ENCODE results near the gene THAP3. TPM values are rescaled to one million over a fixed set of nuclear protein-coding genes. Genes with fewer than 3 reads are reported as not detected.

Gene THAP3
- total RNA-seq, 1 experiment from 2014 or later: 54.6 TPM

DNA sequence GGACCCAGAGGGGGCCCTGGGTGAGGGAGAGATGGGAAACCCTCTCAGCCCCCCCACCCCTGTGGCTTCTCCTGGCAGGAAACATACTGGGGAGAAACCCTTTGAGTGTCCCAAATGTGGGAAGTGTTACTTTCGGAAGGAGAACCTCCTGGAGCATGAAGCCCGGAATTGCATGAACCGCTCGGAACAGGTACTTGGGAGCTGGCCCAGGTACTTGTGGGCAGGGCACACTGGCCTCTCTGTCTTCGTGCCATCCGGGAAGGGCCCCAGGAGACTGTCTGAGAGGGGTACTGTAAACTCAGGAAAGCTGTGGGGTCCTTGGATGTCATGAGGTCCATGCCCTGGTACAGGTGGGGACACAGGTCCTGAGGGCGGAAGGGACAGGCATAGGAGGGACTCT, 38.8 kb upstream of the THAP3 start:
- no peak overlapping the region for H3K9ac ChIP-seq (ENCODE audit: low read length)
- no peak overlapping the region for H3K27ac ChIP-seq (ENCODE audit: low read length)
- no peaks in the 10 kb centered on the region for H3K27me3 ChIP-seq (ENCODE audit: low read length)
- H3K79me2 ChIP-seq (ENCODE audit: low read length): peaks cover 25% of the 10 kb centered on the region
- no peaks in the 10 kb centered on the region for H3F3A ChIP-seq (ENCODE audit: low read length, unreplicated experiment)
- DNase-seq: no peak
- POLR2A ChIA-PET (ENCODE audit: unreplicated experiment): no interaction called here
- ATAC-seq: no peak
- peaks cover 28% of the 10 kb centered on the region for H3K4me1 ChIP-seq (ENCODE audit: insufficient read depth, low read length)
- TF ChIP-seq, protein P1, sequence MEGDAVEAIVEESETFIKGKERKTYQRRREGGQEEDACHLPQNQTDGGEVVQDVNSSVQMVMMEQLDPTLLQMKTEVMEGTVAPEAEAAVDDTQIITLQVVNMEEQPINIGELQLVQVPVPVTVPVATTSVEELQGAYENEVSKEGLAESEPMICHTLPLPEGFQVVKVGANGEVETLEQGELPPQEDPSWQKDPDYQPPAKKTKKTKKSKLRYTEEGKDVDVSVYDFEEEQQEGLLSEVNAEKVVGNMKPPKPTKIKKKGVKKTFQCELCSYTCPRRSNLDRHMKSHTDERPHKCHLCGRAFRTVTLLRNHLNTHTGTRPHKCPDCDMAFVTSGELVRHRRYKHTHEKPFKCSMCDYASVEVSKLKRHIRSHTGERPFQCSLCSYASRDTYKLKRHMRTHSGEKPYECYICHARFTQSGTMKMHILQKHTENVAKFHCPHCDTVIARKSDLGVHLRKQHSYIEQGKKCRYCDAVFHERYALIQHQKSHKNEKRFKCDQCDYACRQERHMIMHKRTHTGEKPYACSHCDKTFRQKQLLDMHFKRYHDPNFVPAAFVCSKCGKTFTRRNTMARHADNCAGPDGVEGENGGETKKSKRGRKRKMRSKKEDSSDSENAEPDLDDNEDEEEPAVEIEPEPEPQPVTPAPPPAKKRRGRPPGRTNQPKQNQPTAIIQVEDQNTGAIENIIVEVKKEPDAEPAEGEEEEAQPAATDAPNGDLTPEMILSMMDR (conservative IDR thresholded peaks at IDR 0.05; ENCODE audit: low read depth, low read length): no peak
- TF ChIP-seq EZH2phosphoT487 (IDR thresholded peaks at IDR 0.05; ENCODE audit: borderline replicate concordance, low read length) (no peak), EZH2 (IDR thresholded peaks at IDR 0.05; ENCODE audit: low read length, unreplicated experiment) (no peak)
- H2AFZ ChIP-seq (ENCODE audit: low read length): no peak overlapping the region
- H3K4me2 ChIP-seq (ENCODE audit: low read length): no peak overlapping the region
- BruUV-seq (replicated peaks): no TSS peak
- intact Hi-C loops (cut with micrococcal nuclease): no loop called here
- peaks cover 5% of the 10 kb centered on the region; the same call in 1 of the 2 replicates for H4K20me1 ChIP-seq (ENCODE audit: low read length)
- peaks cover 19% of the 10 kb centered on the region; the same call in 1 of the 2 replicates for H3K36me3 ChIP-seq (ENCODE audit: low read depth, low read length)
- no peaks in the 10 kb centered on the region for H3K9me3 ChIP-seq (ENCODE audit: low read length)
- H3K4me3 ChIP-seq (ENCODE audit: low read length): no peak overlapping the region
- no peaks in the 10 kb centered on the region for H3K9me2 ChIP-seq (replicated peaks; ENCODE audit: low read length)
- CTCF ChIA-PET: no interaction called here

DNA sequence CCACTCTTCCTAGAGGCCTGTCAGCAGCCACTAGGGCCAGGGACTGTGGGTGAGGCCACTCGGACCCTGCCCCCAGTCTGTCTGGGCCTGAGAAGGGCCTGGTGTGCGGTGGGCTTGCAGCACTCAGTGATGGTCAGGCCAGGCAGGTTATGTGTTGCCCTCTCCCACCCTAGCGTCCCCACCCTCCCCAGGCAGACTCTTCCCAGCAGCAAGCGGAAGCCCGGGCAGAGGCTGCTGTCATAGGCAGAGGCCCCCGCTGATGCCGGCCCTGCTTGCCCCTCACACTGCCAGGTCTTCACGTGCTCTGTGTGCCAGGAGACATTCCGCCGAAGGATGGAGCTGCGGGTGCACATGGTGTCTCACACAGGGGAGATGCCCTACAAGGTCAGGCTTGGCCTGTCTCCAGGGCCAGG, 38.3 kb upstream of the THAP3 start:
- Histone ChIP-seq H3K27me3 (ENCODE audit: low read length) (no peaks in the 10 kb centered on the region), H3K27ac (ENCODE audit: low read length) (no peak overlapping the region), H3K4me1 (ENCODE audit: insufficient read depth, low read length) (peaks cover 22% of the 10 kb centered on the region), H3K4me2 (ENCODE audit: low read length) (no peak overlapping the region), H3F3A (ENCODE audit: low read length, unreplicated experiment) (no peaks in the 10 kb centered on the region), H3K9ac (ENCODE audit: low read length) (no peak overlapping the region), H3K4me3 (ENCODE audit: low read length) (no peak overlapping the region), H4K20me1 (ENCODE audit: low read length) (peaks cover 11% of the 10 kb centered on the region; the same call in 1 of the 2 replicates), H3K79me2 (ENCODE audit: low read length) (peaks cover 19% of the 10 kb centered on the region), H3K9me2 (replicated peaks; ENCODE audit: low read length) (no peaks in the 10 kb centered on the region), H3K36me3 (ENCODE audit: low read depth, low read length) (peaks cover 20% of the 10 kb centered on the region; the same call in 1 of the 2 replicates), H3K9me3 (ENCODE audit: low read length) (no peaks in the 10 kb centered on the region), H2AFZ (ENCODE audit: low read length) (no peak overlapping the region)
- intact Hi-C loops (cut with micrococcal nuclease): no loop called here
- no TSS peak for BruUV-seq (replicated peaks)
- TF ChIP-seq EZH2phosphoT487 (IDR thresholded peaks at IDR 0.05; ENCODE audit: borderline replicate concordance, low read length) (no peak), EZH2 (IDR thresholded peaks at IDR 0.05; ENCODE audit: low read length, unreplicated experiment) (no peak)
- TF ChIP-seq, protein P1 (conservative IDR thresholded peaks at IDR 0.05; ENCODE audit: low read depth, low read length): no peak
- POLR2A ChIA-PET (ENCODE audit: unreplicated experiment): no interaction called here
- no peak for ATAC-seq
- DNase-seq: no peak
- CTCF ChIA-PET: no interaction called here

DNA sequence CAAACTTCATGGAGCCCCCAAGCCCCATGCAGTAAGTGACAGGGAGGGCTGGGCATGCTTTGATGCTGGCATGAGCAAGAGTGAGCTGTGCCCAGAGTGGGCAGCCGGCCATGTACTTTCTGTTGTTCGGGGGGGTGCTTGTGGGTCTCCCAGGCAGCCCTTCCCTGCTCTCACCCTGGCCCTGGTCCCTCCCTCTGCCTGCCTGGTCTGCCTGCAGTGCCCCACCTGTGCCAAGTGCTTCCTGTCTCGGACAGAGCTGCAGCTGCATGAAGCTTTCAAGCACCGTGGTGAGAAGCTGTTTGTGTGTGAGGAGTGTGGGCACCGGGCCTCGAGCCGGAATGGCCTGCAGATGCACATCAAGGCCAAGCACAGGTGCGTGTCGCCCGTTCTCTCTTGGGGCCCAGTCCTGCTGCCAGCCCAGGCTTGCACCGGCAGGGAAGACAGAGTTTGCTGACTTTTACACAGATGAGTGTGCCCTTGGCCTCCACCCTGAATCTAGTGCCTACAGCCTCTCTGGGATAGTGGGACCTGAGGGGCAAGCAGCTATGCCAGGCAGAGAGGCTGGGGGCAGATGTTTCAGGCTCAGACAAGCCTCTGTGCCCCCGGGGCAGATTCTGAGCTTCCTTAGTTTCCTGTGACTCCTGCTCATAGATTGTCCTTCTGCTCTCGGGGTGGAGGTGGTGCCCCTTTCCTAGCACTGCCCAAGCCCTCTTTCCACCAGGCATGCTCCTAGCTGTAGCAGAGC, 37.2 kb upstream of the THAP3 start:
- H2AFZ ChIP-seq (ENCODE audit: low read length): no peak overlapping the region
- POLR2A ChIA-PET (ENCODE audit: unreplicated experiment): interaction anchor here (0.8 kb wide), 1 partner anchor 9 kb away, joined by 3 read pairs; no protein-coding TSS in a partner anchor
- H3K9me3 ChIP-seq (ENCODE audit: low read length): no peaks in the 10 kb centered on the region
- H3F3A ChIP-seq (ENCODE audit: low read length, unreplicated experiment): no peaks in the 10 kb centered on the region
- DNase-seq (peak; percentile 60), ATAC-seq (peak; percentile 71)
- no peak overlapping the region for H3K4me2 ChIP-seq (ENCODE audit: low read length)
- no peaks in the 10 kb centered on the region for H3K27me3 ChIP-seq (ENCODE audit: low read length)
- TF ChIP-seq EZH2phosphoT487 (IDR thresholded peaks at IDR 0.05; ENCODE audit: borderline replicate concordance, low read length) (no peak), EZH2 (IDR thresholded peaks at IDR 0.05; ENCODE audit: low read length, unreplicated experiment) (no peak)
- TF ChIP-seq, protein P1 (conservative IDR thresholded peaks at IDR 0.05; ENCODE audit: low read depth, low read length): no peak
- H3K4me1 ChIP-seq (ENCODE audit: insufficient read depth, low read length): peaks cover 12% of the 10 kb centered on the region
- no peak overlapping the region for H3K9ac ChIP-seq (ENCODE audit: low read length)
- no TSS peak for BruUV-seq (replicated peaks)
- H3K4me3 ChIP-seq (ENCODE audit: low read length): no peak overlapping the region
- H3K27ac ChIP-seq (ENCODE audit: low read length): no peak overlapping the region
- CTCF ChIA-PET: interaction anchor here (0.9 kb wide), 2 partner anchors 33 to 47 kb away, joined by 3 to 4 read pairs; partner anchors contain the start of gene NOL9
- peaks cover 27% of the 10 kb centered on the region; the same call in 1 of the 2 replicates for H3K36me3 ChIP-seq (ENCODE audit: low read depth, low read length)
- peaks cover 11% of the 10 kb centered on the region for H3K79me2 ChIP-seq (ENCODE audit: low read length)
- H4K20me1 ChIP-seq (ENCODE audit: low read length): peaks cover 21% of the 10 kb centered on the region; the same call in 1 of the 2 replicates
- intact Hi-C loops (cut with micrococcal nuclease): no loop called here
- no peaks in the 10 kb centered on the region for H3K9me2 ChIP-seq (replicated peaks; ENCODE audit: low read length)
